HG03175 (cell line): ENCODE results near the gene FMN1.

Experiments
- ATAC-seq: cut with Tn5 transposase; IDR thresholded peaks from one replicate; pipeline ENCODE4 v1.9.1; 2021; ENCODE audit warnings: mild to moderate bottlenecking, moderate library complexity; ENCODE audit not compliant: unreplicated experiment

FMN1 gene

GRCh38 chr15:32737304-32737703, 457.2 kb downstream of the FMN1 start:
- no peak for ATAC-seq

- no peak for ATAC-seq
Observed at GRCh38 chr15:32736701-32737061, 457.8 kb downstream of the FMN1 start.

- no peak for ATAC-seq
Observed at GRCh38 chr15:32735989-32736700, 458.4 kb downstream of the FMN1 start.

- no peak for ATAC-seq
Observed at GRCh38 chr15:32733281-32733680, 461.2 kb downstream of the FMN1 start.

GRCh38 chr15:32732574-32733157, 461.8 kb downstream of the FMN1 start:
- no peak for ATAC-seq

- ATAC-seq, result no peak
Observed at GRCh38 chr15:32730677-32731654, 463.5 kb downstream of the FMN1 start.

GRCh38 chr15:32729700-32730395, 464.7 kb downstream of the FMN1 start:
- no peak for ATAC-seq

- peak; percentile 91 for ATAC-seq
Observed at GRCh38 chr15:32723171-32723948, 471.2 kb downstream of the FMN1 start.

- ATAC-seq, result no peak
Observed at GRCh38 chr15:32722136-32722535, 472.4 kb downstream of the FMN1 start.

GRCh38 chr15:32721596-32721995, 472.9 kb downstream of the FMN1 start:
- ATAC-seq, result no peak

GRCh38 chr15:32718821-32719716, 475.4 kb downstream of the FMN1 start:
- no peak for ATAC-seq

GRCh38 chr15:32718227-32718820, 476.2 kb downstream of the FMN1 start:
- ATAC-seq, result no peak

GRCh38 chr15:32717426-32718226, 476.9 kb downstream of the FMN1 start, which contains the start of gene GREM1:
GREM1 (plus strand) TSS chr15:32718004; CDS start chr15:32730691, 12,687 bp downstream.
- ATAC-seq, result no peak

- no peak for ATAC-seq
Observed at GRCh38 chr15:32716915-32717425, 477.5 kb downstream of the FMN1 start.

GRCh38 chr15:32716216-32716914, 478.1 kb downstream of the FMN1 start:
- no peak for ATAC-seq
